Kidney epithelial cell (primary cell): ENCODE data around the gene LMF1. TPM values are rescaled to one million over a fixed set of nuclear protein-coding genes. Genes with fewer than 3 reads are reported as not detected.

Source experiments
- DNase-seq: peaks from one replicate; pipeline ENCODE4 v3.0.0-alpha.2; 2010; ENCODE audit warnings: low read depth
- H3K27me3 ChIP-seq: 2 replicates; pipeline ENCODE4 v1.6.0; 2011; ENCODE audit warnings: low read length; ENCODE audit not compliant: control insufficient read depth, insufficient read depth
- H3K36me3 ChIP-seq: 2 replicates; pipeline ENCODE4 v1.5.1; 2011; ENCODE audit warnings: low read length; ENCODE audit not compliant: control insufficient read depth, insufficient read depth
- H3K4me3 ChIP-seq: 2 replicates; pipeline ENCODE4 v1.5.1; 2011; ENCODE audit warnings: low read depth, mild to moderate bottlenecking, control low read depth, low read length
- CTCF ChIP-seq: IDR thresholded peaks from 2 replicates; pipeline ENCODE4 v1.5.1; 2011; ENCODE audit warnings: mild to moderate bottlenecking, moderate library complexity, low read length, control low read depth, inconsistent platforms; ENCODE audit not compliant: insufficient read depth, poor library complexity, severe bottlenecking
- total RNA-seq: library from RNA; depleted of rRNA; stranded (reverse); fragments of >200 nt; gene quantifications from 2 replicates; pipeline ENCODE4 v1.2.3, GENCODE V29; 2015

The LMF1 gene
- total RNA-seq, 1 donor from 2014 or later, result 26.3 TPM

GRCh38 chr16:912684-913613, 57.8 kb downstream of the LMF1 start:
- no peak for TF ChIP-seq CTCF

GRCh38 chr16:912322-912683, 58.5 kb downstream of the LMF1 start:
- DNase-seq, result no peak
- no peaks in the 10 kb centered on the region for H3K36me3 ChIP-seq
- no peaks in the 10 kb centered on the region for H3K27me3 ChIP-seq
- no peak overlapping the region for H3K4me3 ChIP-seq
- no peak for TF ChIP-seq CTCF

More at GRCh38 chr16:912684-913613, 57.8 kb downstream of the LMF1 start:
- Histone ChIP-seq H3K4me3 (no peak overlapping the region), H3K27me3 (no peaks in the 10 kb centered on the region), H3K36me3 (no peaks in the 10 kb centered on the region)
- no peak for DNase-seq

GRCh38 chr16:911604-912321, 59.0 kb downstream of the LMF1 start:
- Histone ChIP-seq H3K4me3 (no peak overlapping the region), H3K36me3 (no peaks in the 10 kb centered on the region), H3K27me3 (no peaks in the 10 kb centered on the region)
- DNase-seq, result no peak
- TF ChIP-seq CTCF, result no peak

GRCh38 chr16:911101-911500, 59.7 kb downstream of the LMF1 start:
- TF ChIP-seq CTCF, result no peak
- DNase-seq, result no peak
- H3K4me3 ChIP-seq, result no peak overlapping the region

GRCh38 chr16:910181-910580, 60.6 kb downstream of the LMF1 start:
- Histone ChIP-seq H3K4me3 (no peak overlapping the region), H3K27me3 (no peaks in the 10 kb centered on the region), H3K36me3 (no peaks in the 10 kb centered on the region)
- TF ChIP-seq CTCF, result no peak
- no peak for DNase-seq

More at GRCh38 chr16:911101-911500, 59.7 kb downstream of the LMF1 start:
- Histone ChIP-seq H3K27me3 (no peaks in the 10 kb centered on the region), H3K36me3 (no peaks in the 10 kb centered on the region)
